Hepatocyte (in vitro differentiated cells): ENCODE results near the gene NXPH4.

ENCODE experiments used
- CTCF ChIP-seq: fragments of 200-600 bp; sonication (generic); IDR thresholded peaks from 2 replicates; pipeline ENCODE4 v1.5.1; 2016; ENCODE audit warnings: antibody characterized with exemption, mild to moderate bottlenecking; ENCODE audit not compliant: poor library complexity
- EZH2 ChIP-seq: fragments of 200-600 bp; sonication (generic); IDR thresholded peaks from 2 replicates; pipeline ENCODE4 v1.6.1; 2016; ENCODE audit warnings: antibody characterized with exemption, mild to moderate bottlenecking, borderline replicate concordance
- EZH2phosphoT487 ChIP-seq: fragments of 200-600 bp; sonication (generic); IDR thresholded peaks from one replicate; pipeline ENCODE4 v1.6.1; 2018; ENCODE audit warnings: antibody characterized with exemption, mild to moderate bottlenecking, low read depth, moderate library complexity; ENCODE audit not compliant: unreplicated experiment, severe bottlenecking

GRCh38 chr12:57255916-57256315 lies 39.3 kb downstream of the NXPH4 start:
- TF ChIP-seq CTCF, result no peak
- no peak for TF ChIP-seq EZH2phosphoT487
- no peak for TF ChIP-seq EZH2
